Measurements from ENCODE around the gene VWA5B1. TPM values are rescaled to one million over a fixed set of nuclear protein-coding genes. Genes with fewer than 3 reads are reported as not detected.
"Not testable (repeated sequence)": the region's sequence is repeated elsewhere in the genome, so short reads cannot be mapped to it uniquely, and the experiment has no call there.

VWA5B1 gene
- total RNA-seq, 2 experiments from 2014 or later, result 0.16 to 0.31 TPM

- H3K36me3 Mint-ChIP-seq, H3K4me1 Mint-ChIP-seq, H3K9me3 Mint-ChIP-seq, H3K4me3 Mint-ChIP-seq, H3K27ac Mint-ChIP-seq, DNase-seq: not testable (repeated sequence)
- peaks cover 38% of the 10 kb centered on the region for H3K27me3 Mint-ChIP-seq
These were observed 17.0 kb upstream of the VWA5B1 start for GRCh38 chr1:20273716-20274115.

GRCh38 chr1:20275319-20275925, 15.3 kb upstream of the VWA5B1 start:
- H3K27ac Mint-ChIP-seq, result no peak overlapping the region
- no peaks in the 10 kb centered on the region for H3K4me1 Mint-ChIP-seq
- H3K27me3 Mint-ChIP-seq, result peaks cover 32% of the 10 kb centered on the region
- no peak overlapping the region for H3K4me3 Mint-ChIP-seq
- H3K36me3 Mint-ChIP-seq, result no peaks in the 10 kb centered on the region
- peaks cover 4% of the 10 kb centered on the region for H3K9me3 Mint-ChIP-seq
- DNase-seq, result no peak

- Mint-ChIP-seq H3K4me1 (no peaks in the 10 kb centered on the region), H3K27ac (no peak overlapping the region), H3K36me3 (no peaks in the 10 kb centered on the region), H3K27me3 (peaks cover 26% of the 10 kb centered on the region), H3K9me3 (no peaks in the 10 kb centered on the region), H3K4me3 (no peak overlapping the region)
- DNase-seq, result no peak
These were observed 14.1 kb upstream of the VWA5B1 start for GRCh38 chr1:20276485-20277159.

- Mint-ChIP-seq H3K4me1 (no peaks in the 10 kb centered on the region), H3K36me3 (no peaks in the 10 kb centered on the region), H3K27ac (no peak overlapping the region), H3K4me3 (no peak overlapping the region), H3K9me3 (no peaks in the 10 kb centered on the region), H3K27me3 (peaks cover 20% of the 10 kb centered on the region)
- no peak for DNase-seq
These were observed 12.0 kb upstream of the VWA5B1 start for GRCh38 chr1:20278692-20279130.

GRCh38 chr1:20279509-20279908, 11.2 kb upstream of the VWA5B1 start:
- H3K27ac Mint-ChIP-seq, result no peak overlapping the region
- no peaks in the 10 kb centered on the region for H3K4me1 Mint-ChIP-seq
- H3K9me3 Mint-ChIP-seq, result no peaks in the 10 kb centered on the region
- peaks cover 22% of the 10 kb centered on the region for H3K27me3 Mint-ChIP-seq
- no peak for DNase-seq
- no peak overlapping the region for H3K4me3 Mint-ChIP-seq
- H3K36me3 Mint-ChIP-seq, result no peaks in the 10 kb centered on the region

GRCh38 chr1:20280341-20280740, 10.3 kb upstream of the VWA5B1 start:
- no peak overlapping the region for H3K4me3 Mint-ChIP-seq
- DNase-seq, result no peak
- no peak overlapping the region for H3K27ac Mint-ChIP-seq
- H3K27me3 Mint-ChIP-seq, result peaks cover 28% of the 10 kb centered on the region
- no peaks in the 10 kb centered on the region for H3K4me1 Mint-ChIP-seq
- H3K36me3 Mint-ChIP-seq, result no peaks in the 10 kb centered on the region
- no peaks in the 10 kb centered on the region for H3K9me3 Mint-ChIP-seq

GRCh38 chr1:20280906-20281305, 9.8 kb upstream of the VWA5B1 start:
- Mint-ChIP-seq H3K4me3 (no peak overlapping the region), H3K4me1 (no peaks in the 10 kb centered on the region), H3K9me3 (no peaks in the 10 kb centered on the region), H3K27ac (no peak overlapping the region), H3K36me3 (no peaks in the 10 kb centered on the region), H3K27me3 (peaks cover 25% of the 10 kb centered on the region)
- DNase-seq, result no peak

GRCh38 chr1:20281801-20282200, 8.9 kb upstream of the VWA5B1 start:
- Mint-ChIP-seq H3K36me3 (no peaks in the 10 kb centered on the region), H3K4me1 (no peaks in the 10 kb centered on the region), H3K4me3 (no peak overlapping the region), H3K27me3 (peaks cover 25% of the 10 kb centered on the region), H3K9me3 (no peaks in the 10 kb centered on the region), H3K27ac (no peak overlapping the region)
- no peak for DNase-seq

GRCh38 chr1:20282533-20282932, 8.1 kb upstream of the VWA5B1 start:
- Mint-ChIP-seq H3K4me3 (no peak overlapping the region), H3K27ac (no peak overlapping the region), H3K27me3 (peaks cover 31% of the 10 kb centered on the region), H3K4me1 (no peaks in the 10 kb centered on the region), H3K9me3 (no peaks in the 10 kb centered on the region), H3K36me3 (no peaks in the 10 kb centered on the region)
- DNase-seq, result no peak

GRCh38 chr1:20284046-20284445, 6.6 kb upstream of the VWA5B1 start:
- Mint-ChIP-seq H3K9me3 (no peaks in the 10 kb centered on the region), H3K27ac (no peak overlapping the region), H3K4me1 (no peaks in the 10 kb centered on the region), H3K36me3 (no peaks in the 10 kb centered on the region), H3K27me3 (peaks cover 41% of the 10 kb centered on the region), H3K4me3 (no peak overlapping the region)
- no peak for DNase-seq

GRCh38 chr1:20284625-20285024, 6.0 kb upstream of the VWA5B1 start:
- no peak overlapping the region for H3K27ac Mint-ChIP-seq
- DNase-seq, result no peak
- no peaks in the 10 kb centered on the region for H3K9me3 Mint-ChIP-seq
- no peak overlapping the region for H3K4me3 Mint-ChIP-seq
- H3K36me3 Mint-ChIP-seq, result no peaks in the 10 kb centered on the region
- no peaks in the 10 kb centered on the region for H3K4me1 Mint-ChIP-seq
- peaks cover 47% of the 10 kb centered on the region for H3K27me3 Mint-ChIP-seq

GRCh38 chr1:20285510-20285909, 5.2 kb upstream of the VWA5B1 start:
- Mint-ChIP-seq H3K9me3 (no peaks in the 10 kb centered on the region), H3K27ac (no peak overlapping the region), H3K36me3 (no peaks in the 10 kb centered on the region), H3K4me3 (no peak overlapping the region), H3K4me1 (no peaks in the 10 kb centered on the region), H3K27me3 (peaks cover 49% of the 10 kb centered on the region)
- DNase-seq, result no peak

GRCh38 chr1:20287696-20288095, 3.0 kb upstream of the VWA5B1 start:
- not testable (repeated sequence) for DNase-seq, H3K27ac Mint-ChIP-seq, H3K4me3 Mint-ChIP-seq, H3K36me3 Mint-ChIP-seq, H3K9me3 Mint-ChIP-seq
- Mint-ChIP-seq H3K27me3 (peaks cover 58% of the 10 kb centered on the region), H3K4me1 (peaks cover 12% of the 10 kb centered on the region)

GRCh38 chr1:20291645-20292084, 990 bp downstream of the VWA5B1 start:
- no peak overlapping the region for H3K27ac Mint-ChIP-seq
- DNase-seq, result peak; percentile 10
- peaks cover 60% of the 10 kb centered on the region for H3K27me3 Mint-ChIP-seq
- peak overlapping the region; percentile 41 for H3K4me3 Mint-ChIP-seq
- no peaks in the 10 kb centered on the region for H3K9me3 Mint-ChIP-seq
- no peaks in the 10 kb centered on the region for H3K36me3 Mint-ChIP-seq
- peaks cover 12% of the 10 kb centered on the region for H3K4me1 Mint-ChIP-seq

GRCh38 chr1:20298626-20299025, 8.0 kb downstream of the VWA5B1 start:
- Mint-ChIP-seq H3K9me3 (no peaks in the 10 kb centered on the region), H3K4me1 (no peaks in the 10 kb centered on the region), H3K4me3 (no peak overlapping the region), H3K27ac (no peak overlapping the region), H3K27me3 (peaks cover 15% of the 10 kb centered on the region), H3K36me3 (no peaks in the 10 kb centered on the region)
- no peak for DNase-seq

- Mint-ChIP-seq H3K4me1 (no peaks in the 10 kb centered on the region), H3K27ac (no peak overlapping the region), H3K9me3 (no peaks in the 10 kb centered on the region), H3K4me3 (no peak overlapping the region), H3K27me3 (peaks cover 9% of the 10 kb centered on the region), H3K36me3 (no peaks in the 10 kb centered on the region)
- no peak for DNase-seq
These were observed 10.9 kb downstream of the VWA5B1 start for GRCh38 chr1:20301463-20302107.

Data from activated naive CD8-positive, alpha-beta T cell treated with anti-CD3 and anti-CD28 coated beads for 36 hours (primary cell).